BLaER1 treated with 17β-estradiol and CSF1 and Interleukin-3, amounts not matched to agents 10 nM and 100 nM (cell line): ENCODE data around the gene EPHA2.

Source experiments
- H3K27ac ChIP-seq, 11 experiments: shearing (Covaris generic); formaldehyde crosslinking; 2 replicates each; pipeline ENCODE4 v1.8.1; 2022
- H3K27me3 ChIP-seq, 11 experiments: shearing (Covaris generic); formaldehyde crosslinking; 2 replicates each; pipeline ENCODE4 v1.8.1; 2022
- H3K36me3 ChIP-seq, 11 experiments: shearing (Covaris generic); formaldehyde crosslinking; 2 replicates each; pipeline ENCODE4 v1.8.1; 2022
- H3K4me1 ChIP-seq, 10 experiments: shearing (Covaris generic); formaldehyde crosslinking; 2 replicates each; pipeline ENCODE4 v1.8.1; 2022
- H3K4me2 ChIP-seq, 11 experiments: shearing (Covaris generic); formaldehyde crosslinking; 2 replicates each; pipeline ENCODE4 v1.8.1; 2022
- H3K4me3 ChIP-seq, 10 experiments: shearing (Covaris generic); formaldehyde crosslinking; 2 replicates each; pipeline ENCODE4 v1.8.1; 2022
- H3K9ac ChIP-seq, 11 experiments: shearing (Covaris generic); formaldehyde crosslinking; 2 replicates each; pipeline ENCODE4 v1.8.1; 2022
- H3K9me3 ChIP-seq, 11 experiments: shearing (Covaris generic); formaldehyde crosslinking; replicated peaks in 1 of 11; 2 replicates each; pipeline ENCODE4 v1.8.1; 2022
- H4K20me1 ChIP-seq, 11 experiments: shearing (Covaris generic); formaldehyde crosslinking; 2 replicates each; pipeline ENCODE4 v1.8.1; 2022
- Cebpa-rat ChIP-seq, 11 experiments: shearing (Covaris generic); IDR thresholded peaks; 2 replicates each; pipeline ENCODE4 v1.8.1; 2022

The EPHA2 gene

DNA sequence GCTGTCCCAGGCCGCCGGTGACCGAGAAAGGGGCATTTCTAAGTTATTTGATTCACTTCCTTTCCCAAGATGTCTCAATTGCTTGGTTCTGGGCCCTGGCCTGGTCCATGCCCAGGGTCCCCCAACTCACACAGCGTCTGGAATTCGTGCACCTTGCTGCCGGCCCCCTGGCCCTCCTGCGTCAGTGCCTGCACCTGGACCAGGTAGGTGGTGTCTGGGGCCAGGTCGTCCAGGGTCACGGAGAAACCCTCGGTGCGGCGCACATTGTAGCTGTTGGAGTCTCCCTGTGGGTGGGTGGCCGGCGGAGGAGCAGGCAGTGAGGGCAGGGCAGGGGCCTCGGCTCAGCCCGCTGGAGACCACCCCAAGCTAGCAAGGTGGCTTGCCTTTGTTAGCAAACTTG is 21.0 kb downstream of the EPHA2 start:
- no peak overlapping the region for H3K4me2 ChIP-seq
- H3K4me3 ChIP-seq = no peak overlapping the region
- TF ChIP-seq Cebpa-rat (IDR thresholded peaks at IDR 0.05) = no peak
- H3K9me3 ChIP-seq = no peaks in the 10 kb centered on the region
- peaks cover 0 to 7% (median 0%) of the 10 kb centered on the region in 11 experiments; a peak in 1 of 22 replicates for H3K36me3 ChIP-seq
- peaks cover 4 to 14% (median 11%) of the 10 kb centered on the region in 10 experiments; a peak in 19 of 20 replicates for H3K4me1 ChIP-seq
- no peak overlapping the region for H3K9ac ChIP-seq
- no peak overlapping the region for H3K27ac ChIP-seq
- H3K27me3 ChIP-seq = peaks cover 11 to 25% (median 14%) of the 10 kb centered on the region in 11 experiments; a peak in 21 of 22 replicates
- peaks cover 0 to 41% (median 11%) of the 10 kb centered on the region in 11 experiments; a peak in 10 of 22 replicates for H4K20me1 ChIP-seq

- H3K36me3 ChIP-seq = peaks cover 0 to 7% (median 0%) of the 10 kb centered on the region in 11 experiments; a peak in 1 of 22 replicates
- H3K9me3 ChIP-seq = no peaks in the 10 kb centered on the region
- no peak overlapping the region for H3K4me2 ChIP-seq
- no peak for TF ChIP-seq Cebpa-rat (IDR thresholded peaks at IDR 0.05)
- H3K4me1 ChIP-seq = peaks cover 0 to 12% (median 4%) of the 10 kb centered on the region in 10 experiments; a peak in 11 of 20 replicates
- no peak overlapping the region for H3K9ac ChIP-seq
- H3K4me3 ChIP-seq = no peak overlapping the region
- H3K27me3 ChIP-seq = peaks cover 18 to 26% (median 21%) of the 10 kb centered on the region in 11 experiments; a peak in 21 of 22 replicates
- no peak overlapping the region for H3K27ac ChIP-seq
- H4K20me1 ChIP-seq = peaks cover 0 to 44% (median 15%) of the 10 kb centered on the region in 11 experiments; a peak in 9 of 22 replicates
These were observed 21.6 kb downstream of the EPHA2 start for GRCh38 chr1:16134066-16134801.

GRCh38 chr1:16133007-16133961 is 22.6 kb downstream of the EPHA2 start:
- Histone ChIP-seq H3K27ac (no peak overlapping the region), H3K36me3 (peaks cover 0 to 7% (median 0%) of the 10 kb centered on the region in 11 experiments; a peak in 1 of 22 replicates), H3K9ac (no peak overlapping the region)

GRCh38 chr1:16132325-16132785 is 23.5 kb downstream of the EPHA2 start:
- Histone ChIP-seq H3K9ac (no peak overlapping the region), H4K20me1 (peaks cover 0 to 63% (median 11%) of the 10 kb centered on the region in 11 experiments; a peak in 10 of 22 replicates), H3K27ac (no peak overlapping the region), H3K27me3 (peaks cover 37 to 45% (median 39%) of the 10 kb centered on the region in 11 experiments), H3K36me3 (no peaks in the 10 kb centered on the region; a peak in 1 of 22 replicates), H3K4me2 (no peak overlapping the region), H3K4me1 (peaks cover 1 to 9% (median 2%) of the 10 kb centered on the region in 10 experiments; a peak in 18 of 20 replicates), H3K9me3 (no peaks in the 10 kb centered on the region), H3K4me3 (no peak overlapping the region)
- no peak for TF ChIP-seq Cebpa-rat (IDR thresholded peaks at IDR 0.05)

More at GRCh38 chr1:16133007-16133961, 22.6 kb downstream of the EPHA2 start:
- Histone ChIP-seq H3K27me3 (peaks cover 27 to 36% (median 30%) of the 10 kb centered on the region in 11 experiments), H4K20me1 (peaks cover 0 to 54% (median 11%) of the 10 kb centered on the region in 11 experiments; a peak in 10 of 22 replicates), H3K4me3 (no peak overlapping the region), H3K4me1 (peaks cover 0 to 8% (median 0%) of the 10 kb centered on the region in 10 experiments; a peak in 3 of 20 replicates), H3K4me2 (no peak overlapping the region), H3K9me3 (no peaks in the 10 kb centered on the region)
- TF ChIP-seq Cebpa-rat (IDR thresholded peaks at IDR 0.05) = no peak

GRCh38 chr1:16131636-16132324 is 24.1 kb downstream of the EPHA2 start:
- no peak for TF ChIP-seq Cebpa-rat (IDR thresholded peaks at IDR 0.05)
- no peaks in the 10 kb centered on the region; a peak in 1 of 22 replicates for H3K36me3 ChIP-seq
- H3K4me3 ChIP-seq = no peak overlapping the region
- peaks cover 0 to 69% (median 11%) of the 10 kb centered on the region in 11 experiments; a peak in 10 of 22 replicates for H4K20me1 ChIP-seq
- H3K9ac ChIP-seq = no peak overlapping the region
- peaks cover 42 to 51% (median 45%) of the 10 kb centered on the region in 11 experiments for H3K27me3 ChIP-seq
- H3K9me3 ChIP-seq = no peaks in the 10 kb centered on the region
- peaks cover 5 to 15% (median 7%) of the 10 kb centered on the region in 10 experiments for H3K4me1 ChIP-seq
- H3K27ac ChIP-seq = no peak overlapping the region
- H3K4me2 ChIP-seq = no peak overlapping the region

DNA sequence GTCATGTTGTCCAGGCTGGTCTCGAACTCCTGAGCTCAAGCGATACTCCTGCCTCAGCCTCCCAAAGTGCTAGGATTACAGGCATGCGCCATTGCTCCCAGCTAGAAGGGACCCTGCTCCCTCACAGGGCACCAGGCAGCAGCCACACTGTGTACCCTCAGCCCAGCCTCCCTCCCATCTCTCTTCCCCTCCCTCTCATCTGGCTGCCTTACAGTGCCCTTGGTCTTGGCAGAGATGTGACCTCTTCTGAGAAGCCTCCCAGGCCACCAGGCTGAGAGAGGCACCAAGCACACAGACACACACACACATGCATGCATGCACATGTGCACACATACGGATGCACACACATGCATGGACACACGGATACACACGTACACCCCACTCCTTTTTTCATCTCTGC is 25.0 kb downstream of the EPHA2 start:
- Histone ChIP-seq H4K20me1 (peaks cover 0 to 78% (median 15%) of the 10 kb centered on the region in 11 experiments; a peak in 12 of 22 replicates), H3K36me3 (no peaks in the 10 kb centered on the region; a peak in 1 of 22 replicates), H3K27me3 (peaks cover 52 to 60% (median 54%) of the 10 kb centered on the region in 11 experiments), H3K4me2 (no peak overlapping the region), H3K9ac (no peak overlapping the region), H3K27ac (no peak overlapping the region), H3K4me3 (no peak overlapping the region), H3K4me1 (peaks cover 7 to 22% (median 13%) of the 10 kb centered on the region in 10 experiments; a peak in 18 of 20 replicates), H3K9me3 (no peaks in the 10 kb centered on the region)
- no peak for TF ChIP-seq Cebpa-rat (IDR thresholded peaks at IDR 0.05)

DNA sequence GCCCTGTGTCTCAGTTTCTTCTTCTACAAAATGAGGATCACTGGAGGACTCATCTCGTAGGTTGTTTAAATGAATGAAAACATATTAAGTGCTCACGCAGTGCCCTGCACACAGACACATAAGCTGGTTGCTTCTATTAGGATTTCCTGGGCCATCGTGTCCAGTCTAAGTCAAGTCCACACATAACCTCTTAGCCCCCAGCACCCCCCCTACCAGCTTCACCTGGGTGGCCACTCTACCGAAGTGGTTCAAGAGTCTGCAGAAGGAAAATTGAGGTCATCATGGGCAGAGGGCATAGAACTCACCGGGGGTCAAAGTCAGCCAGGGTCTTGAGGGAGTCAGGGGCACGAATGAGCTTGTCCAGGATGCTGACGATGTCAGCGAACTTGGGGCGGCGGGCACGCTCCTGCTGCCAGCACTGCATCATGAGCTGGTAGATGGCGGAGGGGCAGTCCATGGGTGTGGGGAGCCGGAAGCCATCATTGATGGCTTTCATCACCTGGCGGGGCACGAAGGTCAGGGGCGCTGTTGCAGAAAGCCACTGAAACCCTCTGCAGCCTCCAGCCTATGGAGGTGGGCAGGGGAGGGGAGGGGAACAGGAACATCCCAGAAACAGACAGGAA is 25.8 kb downstream of the EPHA2 start:
- TF ChIP-seq Cebpa-rat (IDR thresholded peaks at IDR 0.05) = no peak
- Histone ChIP-seq H3K9me3 (no peaks in the 10 kb centered on the region), H3K4me2 (no peak overlapping the region), H4K20me1 (peaks cover 0 to 75% (median 16%) of the 10 kb centered on the region in 11 experiments; a peak in 12 of 22 replicates), H3K4me3 (no peak overlapping the region), H3K4me1 (peaks cover 9 to 29% (median 19%) of the 10 kb centered on the region in 10 experiments; a peak in 18 of 20 replicates), H3K27me3 (peaks cover 60 to 68% (median 62%) of the 10 kb centered on the region in 11 experiments), H3K9ac (no peak overlapping the region), H3K27ac (no peak overlapping the region), H3K36me3 (no peaks in the 10 kb centered on the region; a peak in 1 of 22 replicates)
